ENCODE results near the gene PSORS1C1.

The PSORS1C1 gene

GRCh38 chr6:31126396-31127175, 12.0 kb downstream of the PSORS1C1 start:
- POLR2A ChIA-PET: no interaction called here
- DNase-seq (ENCODE audit: extremely low spot score): no peak
- TF ChIP-seq NFRKB (IDR thresholded peaks at IDR 0.05): no peak
- TF ChIP-seq L3MBTL2 (conservative IDR thresholded peaks at IDR 0.05): no peak
- no peak for TF ChIP-seq ELF4 (IDR thresholded peaks at IDR 0.05)
- TF ChIP-seq TARDBP (IDR thresholded peaks at IDR 0.05): no peak
- TF ChIP-seq SUZ12 (IDR thresholded peaks at IDR 0.05): no peak
- TF ChIP-seq, protein P1, sequence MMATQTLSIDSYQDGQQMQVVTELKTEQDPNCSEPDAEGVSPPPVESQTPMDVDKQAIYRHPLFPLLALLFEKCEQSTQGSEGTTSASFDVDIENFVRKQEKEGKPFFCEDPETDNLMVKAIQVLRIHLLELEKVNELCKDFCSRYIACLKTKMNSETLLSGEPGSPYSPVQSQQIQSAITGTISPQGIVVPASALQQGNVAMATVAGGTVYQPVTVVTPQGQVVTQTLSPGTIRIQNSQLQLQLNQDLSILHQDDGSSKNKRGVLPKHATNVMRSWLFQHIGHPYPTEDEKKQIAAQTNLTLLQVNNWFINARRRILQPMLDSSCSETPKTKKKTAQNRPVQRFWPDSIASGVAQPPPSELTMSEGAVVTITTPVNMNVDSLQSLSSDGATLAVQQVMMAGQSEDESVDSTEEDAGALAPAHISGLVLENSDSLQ (IDR thresholded peaks at IDR 0.05): no peak
- no peak for TF ChIP-seq SP1 (IDR thresholded peaks at IDR 0.05)
- no peak for TF ChIP-seq HDGF (IDR thresholded peaks at IDR 0.05; ENCODE audit: borderline replicate concordance)
- no peak for TF ChIP-seq ARNT (IDR thresholded peaks at IDR 0.05)
- TF ChIP-seq FOXA1 (IDR thresholded peaks at IDR 0.05): no peak
- no peak for TF ChIP-seq FOXM1 (IDR thresholded peaks at IDR 0.05; ENCODE audit: borderline replicate concordance)
- TF ChIP-seq LEF1 (IDR thresholded peaks at IDR 0.05; ENCODE audit: borderline replicate concordance): no peak
- TF ChIP-seq ZNF384 (IDR thresholded peaks at IDR 0.05): no peak
- no peak for TF ChIP-seq BHLHE40 (IDR thresholded peaks at IDR 0.05; ENCODE audit: borderline replicate concordance)
- no peak for TF ChIP-seq CTBP1 (IDR thresholded peaks at IDR 0.05; ENCODE audit: borderline replicate concordance)
- TF ChIP-seq FOXK2 (IDR thresholded peaks at IDR 0.05): no peak
- CTCF ChIA-PET: interaction anchor here (0.9 to 1.5 kb wide), 5 partner anchors 10 to 39 kb away, joined by 3 to 7 read pairs (median 3); partner anchors contain the start of gene PSORS1C1

DNA sequence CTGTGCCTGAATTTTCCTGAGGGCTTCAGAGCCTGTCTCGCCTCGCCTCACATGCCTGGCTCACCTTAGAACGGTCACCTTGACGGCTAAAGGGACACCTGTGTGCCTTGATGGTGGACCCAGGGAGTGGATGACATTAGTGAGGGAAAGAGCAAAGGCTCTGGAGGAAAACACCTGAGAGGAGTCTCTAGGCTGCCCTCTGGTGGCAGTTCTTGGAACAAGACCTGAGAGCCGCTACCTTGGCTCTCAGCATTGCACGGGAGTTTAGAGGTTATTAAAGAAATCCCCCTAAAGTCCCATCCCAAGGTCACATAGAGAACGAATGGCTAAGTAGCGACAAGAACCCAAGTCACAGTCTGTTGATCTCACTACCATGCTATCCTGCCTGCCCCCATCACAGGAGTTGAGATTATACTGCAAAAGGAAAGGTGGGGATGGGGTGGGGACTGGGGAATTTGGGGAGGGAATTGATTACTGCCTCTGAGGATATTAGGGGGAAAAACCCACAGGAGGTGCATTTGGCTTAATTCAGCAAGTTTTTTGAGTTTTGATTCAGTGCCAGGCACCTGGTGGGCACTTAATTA, 13.6 kb downstream of the PSORS1C1 start:
- TF ChIP-seq SP1 (IDR thresholded peaks at IDR 0.05) (no peak), ELF4 (IDR thresholded peaks at IDR 0.05) (no peak), SUZ12 (IDR thresholded peaks at IDR 0.05) (no peak), L3MBTL2 (conservative IDR thresholded peaks at IDR 0.05) (no peak), BHLHE40 (IDR thresholded peaks at IDR 0.05; ENCODE audit: borderline replicate concordance) (no peak), FOXK2 (IDR thresholded peaks at IDR 0.05) (no peak), HDGF (IDR thresholded peaks at IDR 0.05; ENCODE audit: borderline replicate concordance) (no peak), ZNF384 (IDR thresholded peaks at IDR 0.05) (no peak), CTBP1 (IDR thresholded peaks at IDR 0.05; ENCODE audit: borderline replicate concordance) (no peak), FOXM1 (IDR thresholded peaks at IDR 0.05; ENCODE audit: borderline replicate concordance) (no peak), LEF1 (IDR thresholded peaks at IDR 0.05; ENCODE audit: borderline replicate concordance) (no peak), ARNT (IDR thresholded peaks at IDR 0.05) (no peak), FOXA1 (IDR thresholded peaks at IDR 0.05) (no peak), TARDBP (IDR thresholded peaks at IDR 0.05) (no peak), NFRKB (IDR thresholded peaks at IDR 0.05) (no peak)
- TF ChIP-seq, protein P1 (IDR thresholded peaks at IDR 0.05): no peak
- peak; percentile 76 for DNase-seq (ENCODE audit: extremely low spot score)
- ChIA-PET POLR2A (no interaction called here), CTCF (interaction anchor here (0.6 to 2.2 kb wide), 5 partner anchors 11 to 62 kb away, joined by 3 to 11 read pairs (median 5); no protein-coding TSS in a partner anchor)

GRCh38 chr6:31129130-31129529, 14.5 kb downstream of the PSORS1C1 start:
- POLR2A ChIA-PET: interaction anchor here (1.6 to 1.8 kb wide), 2 partner anchors 12 to 24 kb away, joined by 4 read pairs; no protein-coding TSS in a partner anchor

GRCh38 chr6:31130751-31131150, 16.2 kb downstream of the PSORS1C1 start:
- ChIA-PET POLR2A (interaction anchor here (1.6 kb wide), 1 partner anchor 10 kb away, joined by 4 read pairs; no protein-coding TSS in a partner anchor), CTCF (interaction anchor here (0.5 to 1.3 kb wide), 3 partner anchors 9 to 1917 kb away, joined by 3 to 4 read pairs (median 3); partner anchors contain the start of gene PSORS1C2)

More at GRCh38 chr6:31129130-31129529, 14.5 kb downstream of the PSORS1C1 start:
- TF ChIP-seq FOXM1 (IDR thresholded peaks at IDR 0.05; ENCODE audit: borderline replicate concordance) (no peak), BHLHE40 (IDR thresholded peaks at IDR 0.05; ENCODE audit: borderline replicate concordance) (no peak), HDGF (IDR thresholded peaks at IDR 0.05; ENCODE audit: borderline replicate concordance) (no peak), ZNF384 (IDR thresholded peaks at IDR 0.05) (no peak), FOXA1 (IDR thresholded peaks at IDR 0.05) (no peak), NFRKB (IDR thresholded peaks at IDR 0.05) (no peak), ARNT (IDR thresholded peaks at IDR 0.05) (no peak), FOXK2 (IDR thresholded peaks at IDR 0.05) (no peak), CTBP1 (IDR thresholded peaks at IDR 0.05; ENCODE audit: borderline replicate concordance) (no peak), SP1 (IDR thresholded peaks at IDR 0.05) (no peak), SUZ12 (IDR thresholded peaks at IDR 0.05) (no peak), LEF1 (IDR thresholded peaks at IDR 0.05; ENCODE audit: borderline replicate concordance) (no peak), TARDBP (IDR thresholded peaks at IDR 0.05) (no peak)
- CTCF ChIA-PET: interaction anchor here (0.6 to 2.2 kb wide), 5 partner anchors 12 to 61 kb away, joined by 3 to 11 read pairs (median 3); partner anchors contain the start of gene PSORS1C1
- DNase-seq (ENCODE audit: extremely low spot score): no peak

DNA sequence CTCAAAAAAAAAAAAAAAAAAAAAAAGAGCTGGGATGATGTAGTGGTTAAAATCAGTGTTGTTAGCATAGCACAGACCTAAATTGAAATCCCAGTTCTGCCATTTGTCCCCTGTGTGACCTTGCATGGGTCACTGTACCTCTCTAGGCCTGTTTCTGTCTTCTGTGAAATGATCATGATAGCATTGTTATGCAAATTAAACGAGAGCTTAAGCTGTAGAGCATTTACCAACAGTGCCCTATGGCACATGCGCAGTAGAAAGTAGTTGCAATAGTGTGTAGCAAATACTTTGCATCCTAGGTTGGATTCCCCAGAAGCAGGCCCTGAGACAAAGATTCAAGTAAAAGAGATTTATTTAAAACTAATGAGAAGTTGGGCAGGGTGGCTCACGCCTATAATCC, 17.0 kb downstream of the PSORS1C1 start:
- DNase-seq (ENCODE audit: extremely low spot score): no peak
- POLR2A ChIA-PET: no interaction called here

More at GRCh38 chr6:31130751-31131150, 16.2 kb downstream of the PSORS1C1 start:
- TF ChIP-seq NFRKB (IDR thresholded peaks at IDR 0.05) (no peak), BHLHE40 (IDR thresholded peaks at IDR 0.05; ENCODE audit: borderline replicate concordance) (no peak), ZNF384 (IDR thresholded peaks at IDR 0.05) (no peak), HDGF (IDR thresholded peaks at IDR 0.05; ENCODE audit: borderline replicate concordance) (no peak), FOXK2 (IDR thresholded peaks at IDR 0.05) (no peak), L3MBTL2 (conservative IDR thresholded peaks at IDR 0.05) (no peak), ELF4 (IDR thresholded peaks at IDR 0.05) (no peak), FOXM1 (IDR thresholded peaks at IDR 0.05; ENCODE audit: borderline replicate concordance) (no peak), ARNT (IDR thresholded peaks at IDR 0.05) (no peak), FOXA1 (IDR thresholded peaks at IDR 0.05) (no peak)
- DNase-seq (ENCODE audit: extremely low spot score): no peak

More for the DNA sequence above, 17.0 kb downstream of the PSORS1C1 start:
- TF ChIP-seq FOXA1 (IDR thresholded peaks at IDR 0.05) (no peak), TARDBP (IDR thresholded peaks at IDR 0.05) (no peak), SP1 (IDR thresholded peaks at IDR 0.05) (no peak), NFRKB (IDR thresholded peaks at IDR 0.05) (no peak), ZNF384 (IDR thresholded peaks at IDR 0.05) (no peak), BHLHE40 (IDR thresholded peaks at IDR 0.05; ENCODE audit: borderline replicate concordance) (no peak), LEF1 (IDR thresholded peaks at IDR 0.05; ENCODE audit: borderline replicate concordance) (no peak), ELF4 (IDR thresholded peaks at IDR 0.05) (no peak), HDGF (IDR thresholded peaks at IDR 0.05; ENCODE audit: borderline replicate concordance) (no peak), ARNT (IDR thresholded peaks at IDR 0.05) (no peak), FOXM1 (IDR thresholded peaks at IDR 0.05; ENCODE audit: borderline replicate concordance) (no peak), L3MBTL2 (conservative IDR thresholded peaks at IDR 0.05) (no peak)
- TF ChIP-seq, protein P1 (IDR thresholded peaks at IDR 0.05): no peak
- CTCF ChIA-PET: interaction anchor here (0.6 to 1.3 kb wide), 2 partner anchors 61 to 1186 kb away, joined by 4 to 6 read pairs; no protein-coding TSS in a partner anchor

Data from HEK293T (cell line).